DND-41 (cell line): ENCODE measurements around the gene HMGCL.

Experiments used
- CTCF ChIP-seq: IDR thresholded peaks from 2 replicates; pipeline ENCODE4 v1.5.1; 2012; ENCODE audit warnings: borderline replicate concordance, low read length, moderate library complexity, mild to moderate bottlenecking; ENCODE audit not compliant: poor library complexity, severe bottlenecking; ENCODE audit errors: extremely low read depth
- EZH2 ChIP-seq: IDR thresholded peaks from 3 replicates; pipeline ENCODE4 v1.6.1; 2012; ENCODE audit warnings: borderline replicate concordance, low read depth, mild to moderate bottlenecking, moderate library complexity, low read length, inconsistent platforms; ENCODE audit not compliant: severe bottlenecking

DNA sequence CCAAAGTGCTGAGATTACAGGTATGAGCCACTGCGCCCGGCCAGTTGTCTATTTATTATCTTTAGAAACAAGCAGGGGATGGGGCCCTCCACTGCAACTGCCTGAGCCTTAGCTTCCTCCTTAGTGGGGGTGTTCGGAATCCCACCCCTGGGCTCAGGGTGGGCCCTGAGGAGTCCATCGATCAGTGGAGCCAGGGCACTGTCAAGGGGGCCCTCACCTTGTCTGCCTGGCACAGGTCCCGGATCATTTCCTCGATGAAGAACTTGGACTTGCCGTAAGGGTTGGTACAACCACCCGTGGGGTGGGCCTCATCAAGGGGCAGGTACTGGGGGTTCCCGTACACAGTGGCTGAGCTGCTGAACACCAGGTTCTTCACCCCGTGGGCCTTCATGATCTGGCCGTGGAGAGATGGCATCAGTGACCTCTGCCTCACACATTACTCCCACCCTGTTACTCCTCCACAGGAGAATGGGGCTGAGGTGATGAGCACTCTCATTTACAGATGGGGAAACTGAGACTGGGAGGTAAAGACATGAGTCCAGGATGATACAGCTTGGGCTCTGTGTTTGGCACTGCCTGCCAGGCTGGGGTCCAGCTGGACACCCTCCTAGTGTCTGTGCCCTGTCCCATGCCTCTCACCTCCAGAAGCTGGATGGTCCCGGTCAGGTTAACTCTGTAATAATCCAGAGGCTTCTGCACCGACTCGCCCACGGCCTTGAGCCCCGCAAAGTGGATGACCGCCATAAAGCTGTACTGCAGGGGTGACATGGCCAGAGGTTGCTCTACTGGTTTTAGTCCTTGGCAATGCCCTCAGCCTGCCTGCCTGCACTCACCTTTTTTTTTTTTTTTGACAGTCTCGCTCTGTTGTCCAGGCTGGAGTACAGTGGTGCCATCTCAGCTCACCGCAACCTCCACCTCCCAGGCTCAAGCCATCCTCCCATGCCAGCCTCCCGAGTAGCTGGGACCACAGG lies 27.5 kb downstream of the HMGCL start:
- TF ChIP-seq CTCF (no peak), EZH2 (no peak)
